Measurements from ENCODE around the gene RAB26.
"Not testable (repeated sequence)": the region's sequence is repeated elsewhere in the genome, so short reads cannot be mapped to it uniquely, and the experiment has no call there.

Gene RAB26

GRCh38 chr16:2190659-2191445 is 42.4 kb downstream of the RAB26 start:
- no peak overlapping the region for H3K27ac ChIP-seq
- no peak for DNase-seq (ENCODE audit: low read depth, low spot score)

- no peak for DNase-seq (ENCODE audit: low read depth, low spot score)
- H3K27ac ChIP-seq, result no peak overlapping the region
Observed at GRCh38 chr16:2191446-2191706, 43.0 kb downstream of the RAB26 start.

GRCh38 chr16:2194166-2194834 is 45.9 kb downstream of the RAB26 start:
- no peak for DNase-seq (ENCODE audit: low read depth, low spot score)
- no peak overlapping the region for H3K27ac ChIP-seq

GRCh38 chr16:2194852-2195321 is 46.5 kb downstream of the RAB26 start:
- peak; percentile 24 for DNase-seq (ENCODE audit: low read depth, low spot score)
- H3K27ac ChIP-seq, result no peak overlapping the region

GRCh38 chr16:2195322-2196161 is 47.1 kb downstream of the RAB26 start:
- H3K27ac ChIP-seq, result no peak overlapping the region
- DNase-seq (ENCODE audit: low read depth, low spot score), result no peak

- H3K27ac ChIP-seq, result no peak within 1 kb of the TSS
Observed at GRCh38 chr16:2196162-2196980, 47.9 kb downstream of the RAB26 start, which contains the start of gene CASKIN1. TSS of gene CASKIN1 (minus strand) at chr16:2196605. CDS start at chr16:2196432, 173 bp downstream.

GRCh38 chr16:2196981-2197511 is 48.6 kb downstream of the RAB26 start:
- no peak overlapping the region for H3K27ac ChIP-seq
- DNase-seq (ENCODE audit: low read depth, low spot score), result no peak

More at GRCh38 chr16:2196162-2196980, 47.9 kb downstream of the RAB26 start, which contains the start of gene CASKIN1:
- no peak for DNase-seq (ENCODE audit: low read depth, low spot score)

- DNase-seq (ENCODE audit: low read depth, low spot score), result no peak
- H3K27ac ChIP-seq, result no peak overlapping the region
Observed at GRCh38 chr16:2197765-2198164, 49.3 kb downstream of the RAB26 start.

- H3K27ac ChIP-seq, result no peak overlapping the region
- no peak for DNase-seq (ENCODE audit: low read depth, low spot score)
Observed at GRCh38 chr16:2198283-2198682, 49.9 kb downstream of the RAB26 start.

- no peak for DNase-seq (ENCODE audit: low read depth, low spot score)
- no peak overlapping the region for H3K27ac ChIP-seq
Observed at GRCh38 chr16:2199095-2199494, 50.7 kb downstream of the RAB26 start.

- no peak for DNase-seq (ENCODE audit: low read depth, low spot score)
- H3K27ac ChIP-seq, result no peak overlapping the region
Observed at GRCh38 chr16:2199621-2200139, 51.3 kb downstream of the RAB26 start.

GRCh38 chr16:2200313-2200712 is 51.9 kb downstream of the RAB26 start:
- DNase-seq (ENCODE audit: low read depth, low spot score), result no peak
- H3K27ac ChIP-seq, result no peak overlapping the region

GRCh38 chr16:2203119-2203688 is 54.8 kb downstream of the RAB26 start:
- not testable (repeated sequence) for DNase-seq (ENCODE audit: low read depth, low spot score); H3K27ac ChIP-seq
